ENCODE data around the gene NFKBIE.

DNA sequence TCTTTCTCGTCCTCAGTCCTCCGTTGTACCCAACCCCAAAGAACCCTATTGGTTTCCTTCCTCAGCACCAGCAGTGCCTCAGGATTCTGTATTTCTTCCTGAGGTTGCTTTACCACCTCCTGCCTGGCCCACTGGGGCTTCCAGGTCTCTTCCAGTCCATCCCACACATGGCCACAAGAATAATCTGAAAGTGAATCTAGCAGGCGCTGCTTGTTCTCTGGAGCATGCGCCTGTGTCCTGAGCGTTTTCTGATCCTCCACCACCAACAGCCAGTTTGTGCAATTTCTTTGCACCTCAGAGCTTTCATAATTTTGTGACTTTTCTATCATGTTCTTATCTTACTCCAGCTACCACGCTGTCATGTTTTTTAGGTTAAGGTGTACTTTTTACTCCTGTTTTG lies 30.1 kb downstream of the NFKBIE start:
- TF ChIP-seq, protein P1, sequence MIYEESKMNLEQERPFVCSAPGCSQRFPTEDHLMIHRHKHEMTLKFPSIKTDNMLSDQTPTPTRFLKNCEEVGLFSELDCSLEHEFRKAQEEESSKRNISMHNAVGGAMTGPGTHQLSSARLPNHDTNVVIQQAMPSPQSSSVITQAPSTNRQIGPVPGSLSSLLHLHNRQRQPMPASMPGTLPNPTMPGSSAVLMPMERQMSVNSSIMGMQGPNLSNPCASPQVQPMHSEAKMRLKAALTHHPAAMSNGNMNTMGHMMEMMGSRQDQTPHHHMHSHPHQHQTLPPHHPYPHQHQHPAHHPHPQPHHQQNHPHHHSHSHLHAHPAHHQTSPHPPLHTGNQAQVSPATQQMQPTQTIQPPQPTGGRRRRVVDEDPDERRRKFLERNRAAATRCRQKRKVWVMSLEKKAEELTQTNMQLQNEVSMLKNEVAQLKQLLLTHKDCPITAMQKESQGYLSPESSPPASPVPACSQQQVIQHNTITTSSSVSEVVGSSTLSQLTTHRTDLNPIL (CRISPR knock-in tag; IDR thresholded peaks at IDR 0.05; ENCODE audit: low read depth), result no peak
- TF ChIP-seq BACH2 (CRISPR knock-in tag; IDR thresholded peaks at IDR 0.05; ENCODE audit: borderline replicate concordance), result no peak
- TF ChIP-seq PPARA (CRISPR knock-in tag; IDR thresholded peaks at IDR 0.05; ENCODE audit: borderline replicate concordance), result no peak
- TF ChIP-seq ZNF70 (CRISPR knock-in tag; IDR thresholded peaks at IDR 0.05), result no peak
- TF ChIP-seq, protein P2, sequence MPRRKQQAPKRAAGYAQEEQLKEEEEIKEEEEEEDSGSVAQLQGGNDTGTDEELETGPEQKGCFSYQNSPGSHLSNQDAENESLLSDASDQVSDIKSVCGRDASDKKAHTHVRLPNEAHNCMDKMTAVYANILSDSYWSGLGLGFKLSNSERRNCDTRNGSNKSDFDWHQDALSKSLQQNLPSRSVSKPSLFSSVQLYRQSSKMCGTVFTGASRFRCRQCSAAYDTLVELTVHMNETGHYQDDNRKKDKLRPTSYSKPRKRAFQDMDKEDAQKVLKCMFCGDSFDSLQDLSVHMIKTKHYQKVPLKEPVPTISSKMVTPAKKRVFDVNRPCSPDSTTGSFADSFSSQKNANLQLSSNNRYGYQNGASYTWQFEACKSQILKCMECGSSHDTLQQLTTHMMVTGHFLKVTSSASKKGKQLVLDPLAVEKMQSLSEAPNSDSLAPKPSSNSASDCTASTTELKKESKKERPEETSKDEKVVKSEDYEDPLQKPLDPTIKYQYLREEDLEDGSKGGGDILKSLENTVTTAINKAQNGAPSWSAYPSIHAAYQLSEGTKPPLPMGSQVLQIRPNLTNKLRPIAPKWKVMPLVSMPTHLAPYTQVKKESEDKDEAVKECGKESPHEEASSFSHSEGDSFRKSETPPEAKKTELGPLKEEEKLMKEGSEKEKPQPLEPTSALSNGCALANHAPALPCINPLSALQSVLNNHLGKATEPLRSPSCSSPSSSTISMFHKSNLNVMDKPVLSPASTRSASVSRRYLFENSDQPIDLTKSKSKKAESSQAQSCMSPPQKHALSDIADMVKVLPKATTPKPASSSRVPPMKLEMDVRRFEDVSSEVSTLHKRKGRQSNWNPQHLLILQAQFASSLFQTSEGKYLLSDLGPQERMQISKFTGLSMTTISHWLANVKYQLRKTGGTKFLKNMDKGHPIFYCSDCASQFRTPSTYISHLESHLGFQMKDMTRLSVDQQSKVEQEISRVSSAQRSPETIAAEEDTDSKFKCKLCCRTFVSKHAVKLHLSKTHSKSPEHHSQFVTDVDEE (CRISPR knock-in tag; IDR thresholded peaks at IDR 0.05), result no peak
- no peak for TF ChIP-seq RARB (CRISPR knock-in tag; IDR thresholded peaks at IDR 0.05)
- no peak for TF ChIP-seq ARNTL (CRISPR knock-in tag; IDR thresholded peaks at IDR 0.05; ENCODE audit: borderline replicate concordance, low read depth)
- TF ChIP-seq, protein P3, sequence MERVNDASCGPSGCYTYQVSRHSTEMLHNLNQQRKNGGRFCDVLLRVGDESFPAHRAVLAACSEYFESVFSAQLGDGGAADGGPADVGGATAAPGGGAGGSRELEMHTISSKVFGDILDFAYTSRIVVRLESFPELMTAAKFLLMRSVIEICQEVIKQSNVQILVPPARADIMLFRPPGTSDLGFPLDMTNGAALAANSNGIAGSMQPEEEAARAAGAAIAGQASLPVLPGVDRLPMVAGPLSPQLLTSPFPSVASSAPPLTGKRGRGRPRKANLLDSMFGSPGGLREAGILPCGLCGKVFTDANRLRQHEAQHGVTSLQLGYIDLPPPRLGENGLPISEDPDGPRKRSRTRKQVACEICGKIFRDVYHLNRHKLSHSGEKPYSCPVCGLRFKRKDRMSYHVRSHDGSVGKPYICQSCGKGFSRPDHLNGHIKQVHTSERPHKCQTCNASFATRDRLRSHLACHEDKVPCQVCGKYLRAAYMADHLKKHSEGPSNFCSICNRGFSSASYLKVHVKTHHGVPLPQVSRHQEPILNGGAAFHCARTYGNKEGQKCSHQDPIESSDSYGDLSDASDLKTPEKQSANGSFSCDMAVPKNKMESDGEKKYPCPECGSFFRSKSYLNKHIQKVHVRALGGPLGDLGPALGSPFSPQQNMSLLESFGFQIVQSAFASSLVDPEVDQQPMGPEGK (CRISPR knock-in tag; IDR thresholded peaks at IDR 0.05; ENCODE audit: borderline replicate concordance), result no peak
- TF ChIP-seq, protein P4, sequence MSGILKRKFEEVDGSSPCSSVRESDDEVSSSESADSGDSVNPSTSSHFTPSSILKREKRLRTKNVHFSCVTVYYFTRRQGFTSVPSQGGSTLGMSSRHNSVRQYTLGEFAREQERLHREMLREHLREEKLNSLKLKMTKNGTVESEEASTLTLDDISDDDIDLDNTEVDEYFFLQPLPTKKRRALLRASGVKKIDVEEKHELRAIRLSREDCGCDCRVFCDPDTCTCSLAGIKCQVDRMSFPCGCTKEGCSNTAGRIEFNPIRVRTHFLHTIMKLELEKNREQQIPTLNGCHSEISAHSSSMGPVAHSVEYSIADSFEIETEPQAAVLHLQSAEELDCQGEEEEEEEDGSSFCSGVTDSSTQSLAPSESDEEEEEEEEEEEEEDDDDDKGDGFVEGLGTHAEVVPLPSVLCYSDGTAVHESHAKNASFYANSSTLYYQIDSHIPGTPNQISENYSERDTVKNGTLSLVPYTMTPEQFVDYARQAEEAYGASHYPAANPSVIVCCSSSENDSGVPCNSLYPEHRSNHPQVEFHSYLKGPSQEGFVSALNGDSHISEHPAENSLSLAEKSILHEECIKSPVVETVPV (CRISPR knock-in tag; IDR thresholded peaks at IDR 0.05), result no peak
- TF ChIP-seq ESRRG (CRISPR knock-in tag; IDR thresholded peaks at IDR 0.05), result no peak
- no peak for TF ChIP-seq ZNF565 (CRISPR knock-in tag; conservative IDR thresholded peaks at IDR 0.05; ENCODE audit: low read depth)

Data from SK-N-SH treated with all-trans-retinoic acid at 6 μM for 48 hours (cell line).